HG03575 (cell line): ENCODE data around the gene CD151.

Experiments used
- ATAC-seq: cut with Tn5 transposase; IDR thresholded peaks from one replicate; pipeline ENCODE4 v1.9.1; 2021; ENCODE audit not compliant: unreplicated experiment, insufficient number of reproducible peaks, low FRiP score; ENCODE audit errors: extremely low read depth

Gene CD151

DNA sequence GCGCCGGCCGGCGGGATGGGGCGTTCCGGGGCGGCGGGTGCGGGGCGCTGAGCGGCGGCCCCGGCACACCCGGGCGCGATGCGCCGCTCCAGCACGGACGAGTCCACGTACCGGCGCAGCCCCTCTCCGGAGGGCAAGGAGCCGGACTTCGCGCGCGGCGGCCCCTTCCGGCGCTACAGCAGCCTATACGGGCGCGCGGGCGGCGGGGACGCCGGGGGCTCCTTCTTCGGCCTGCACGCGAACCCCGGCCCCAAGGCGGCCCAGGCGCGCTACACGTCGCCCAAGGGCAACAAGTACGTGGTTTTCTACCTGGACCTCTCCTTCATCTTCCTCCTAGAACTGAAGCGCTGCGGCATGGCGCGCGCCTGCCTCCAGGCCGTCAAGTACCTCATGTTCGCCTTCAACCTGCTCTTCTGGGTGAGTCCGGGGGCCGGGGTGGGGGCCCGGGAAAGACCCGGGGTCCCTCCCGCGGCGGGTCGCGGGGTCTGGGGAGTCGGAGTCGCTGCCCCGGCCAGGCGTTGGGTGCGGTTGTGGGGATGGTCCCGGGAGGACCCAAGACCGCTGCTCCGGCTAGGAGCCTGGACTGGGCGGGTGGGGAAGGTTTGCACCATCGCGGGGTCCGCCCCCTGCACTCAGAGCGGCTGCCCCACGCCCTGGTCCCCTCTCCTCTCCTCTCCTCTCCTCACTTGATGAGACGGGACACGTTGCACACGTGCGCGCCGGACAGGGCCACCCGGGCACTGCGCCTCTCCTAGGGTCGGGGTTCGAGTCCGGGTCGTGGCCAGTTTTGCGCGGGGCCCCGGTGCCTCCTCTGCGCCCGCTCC is 17.4 kb downstream of the CD151 start:
- no peak for ATAC-seq

DNA sequence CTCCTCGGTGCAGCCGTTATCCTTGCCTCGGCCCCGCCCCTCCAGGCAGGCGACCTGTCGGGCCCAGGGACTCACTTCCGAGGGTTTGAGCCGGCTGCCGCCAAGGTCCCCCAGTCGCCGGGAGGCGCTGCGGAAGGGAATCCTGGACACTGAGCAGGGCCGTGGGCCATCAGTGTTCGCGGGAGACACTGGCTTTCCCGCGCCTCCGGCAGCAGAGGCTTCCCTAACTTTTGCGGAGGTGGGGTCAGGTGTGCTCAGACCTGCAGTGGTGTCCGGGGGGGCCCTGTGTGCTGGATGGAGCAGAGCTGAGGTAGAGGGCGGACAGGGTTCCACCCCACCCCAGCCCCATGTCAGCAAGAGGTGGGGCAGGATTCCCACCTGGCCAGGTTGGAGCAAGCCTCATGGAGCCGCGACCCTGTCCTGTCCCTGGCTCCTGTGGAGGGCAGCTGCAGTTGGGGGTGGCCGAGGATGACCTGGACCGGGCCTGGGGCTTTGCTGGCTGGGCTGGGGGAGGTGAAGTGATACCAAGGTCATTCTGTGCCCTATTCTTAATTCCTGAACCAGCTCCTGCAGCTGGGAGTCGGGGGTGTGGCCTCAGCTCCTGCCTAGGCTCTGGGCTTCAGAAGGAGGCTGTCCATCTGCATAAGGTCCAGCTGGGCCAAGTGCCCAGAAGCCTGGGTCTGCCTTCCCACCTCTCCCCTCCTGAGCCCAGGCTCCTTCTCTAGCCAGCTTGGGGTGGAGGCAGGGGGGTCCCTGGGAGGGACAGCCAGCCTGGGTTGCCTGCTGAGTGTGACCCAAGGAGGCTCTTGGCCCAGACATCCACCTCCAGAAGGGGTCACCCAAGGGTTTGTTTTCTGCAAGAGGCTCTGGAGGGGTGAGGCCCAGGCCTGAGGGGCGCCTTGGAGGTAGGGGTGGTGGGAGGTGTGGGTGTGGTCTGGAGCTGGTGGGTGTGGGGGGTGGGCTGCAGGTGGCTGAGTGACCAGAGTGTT is 18.3 kb downstream of the CD151 start:
- no peak for ATAC-seq

DNA sequence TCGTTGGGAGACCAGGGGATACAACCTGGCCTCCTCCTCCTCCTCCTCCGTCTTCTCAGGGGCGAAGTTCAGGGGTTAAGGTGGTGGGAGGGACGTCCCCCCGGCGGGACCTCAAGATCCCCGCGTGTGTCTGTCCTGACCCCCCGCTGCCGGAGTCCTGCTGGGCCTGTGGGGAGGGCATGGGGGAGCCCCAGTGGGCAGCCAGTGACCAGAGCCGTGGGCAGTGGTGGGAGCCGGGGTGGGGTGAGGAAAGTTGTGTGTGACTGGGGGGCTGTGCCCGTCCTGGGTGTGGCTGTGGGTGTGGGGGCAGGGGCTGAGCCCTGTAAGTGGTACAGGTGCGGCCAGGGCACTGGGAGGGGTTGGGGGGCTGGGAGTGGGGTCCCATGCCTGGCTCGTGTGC is 20.0 kb downstream of the CD151 start:
- no peak for ATAC-seq

DNA sequence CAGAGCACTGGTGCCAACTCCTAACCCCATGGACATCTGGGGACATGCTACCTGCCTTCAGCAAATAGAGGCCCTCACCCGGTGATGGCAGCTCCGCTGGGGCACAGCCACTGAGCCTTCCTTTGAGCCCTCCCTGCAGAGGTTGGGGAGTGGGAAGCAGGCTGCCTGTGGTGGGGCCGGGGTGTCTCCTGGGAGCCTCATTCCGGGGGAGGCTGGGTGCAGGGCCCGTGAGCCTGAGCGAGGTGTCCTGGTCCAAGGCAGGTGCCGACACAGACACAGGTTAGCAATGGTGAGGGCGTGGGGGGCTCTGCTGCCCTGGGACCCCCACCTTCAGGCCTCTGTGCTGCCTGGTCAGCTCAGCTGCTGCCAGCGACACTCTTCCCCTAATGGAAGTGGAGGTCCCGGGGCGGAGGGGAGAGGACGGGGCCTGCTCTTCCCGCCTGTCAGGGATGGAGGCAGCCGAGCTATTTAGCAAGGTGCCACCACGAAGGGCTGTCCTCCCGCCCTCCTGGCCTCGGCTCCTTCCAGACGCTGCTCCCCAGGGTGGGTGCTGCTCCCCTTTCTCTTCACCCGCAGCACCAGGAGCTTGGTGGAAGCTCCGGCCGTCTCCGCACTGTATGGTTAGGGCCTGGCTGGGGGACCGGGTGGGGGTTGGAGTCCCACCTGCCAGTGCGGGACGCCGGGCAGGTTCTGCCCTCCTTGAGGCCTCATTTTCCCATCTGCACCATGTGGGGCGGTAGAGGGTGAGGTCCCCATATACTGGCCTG is 21.1 kb downstream of the CD151 start:
- ATAC-seq = no peak

DNA sequence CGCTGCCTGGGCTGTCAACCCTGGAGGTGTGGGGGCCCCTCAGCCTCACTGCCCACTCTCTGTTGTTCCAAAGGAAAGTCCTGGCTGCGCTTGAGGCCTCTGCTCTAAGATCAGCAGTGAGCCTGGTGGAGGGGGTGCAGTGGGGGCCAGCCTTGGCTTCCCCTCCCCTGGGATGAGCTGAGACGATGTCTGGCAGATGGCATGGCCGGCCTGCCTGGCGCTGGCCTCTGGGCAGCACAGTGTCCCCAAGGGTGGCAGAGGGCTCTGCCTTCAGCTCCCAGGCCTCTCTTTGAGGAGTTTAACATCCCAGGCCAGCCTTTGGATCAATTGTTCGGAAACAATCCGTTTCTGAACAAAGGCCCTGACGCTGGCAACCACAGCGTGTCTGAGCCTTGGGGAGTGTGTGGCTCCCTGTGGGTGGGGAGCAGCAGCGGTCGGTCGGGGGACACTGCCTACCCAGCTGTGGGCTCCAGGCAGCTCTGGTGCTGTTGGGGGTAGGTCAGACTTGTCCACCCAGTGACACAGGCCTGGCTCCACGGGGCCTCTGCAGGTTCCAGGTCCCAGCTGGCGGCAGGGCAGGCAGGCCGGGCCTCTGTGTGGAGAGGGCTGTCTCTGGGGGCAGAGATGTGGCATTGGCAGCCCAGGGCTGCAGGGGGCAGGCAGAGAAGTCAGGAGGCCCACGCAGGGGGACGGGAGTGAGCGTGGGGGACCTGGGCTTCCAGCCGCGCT is 22.0 kb downstream of the CD151 start:
- no peak for ATAC-seq

DNA sequence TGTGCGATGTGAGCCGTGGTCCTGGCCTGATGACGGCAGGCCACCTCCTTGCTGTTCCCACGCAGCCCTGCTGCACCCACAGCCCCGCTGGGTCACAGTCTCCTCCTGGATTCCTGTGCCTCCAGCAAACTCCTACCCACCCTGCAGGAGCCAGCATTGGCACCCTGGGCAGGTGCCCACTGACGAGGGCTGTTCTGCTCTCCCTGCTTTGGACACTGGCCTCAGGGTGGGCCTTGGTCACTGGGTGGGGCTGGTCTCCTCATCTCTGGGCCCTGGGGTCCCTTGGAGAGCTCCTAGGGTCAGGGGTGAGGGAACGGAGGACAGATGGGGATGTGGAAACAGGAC is 22.6 kb downstream of the CD151 start:
- no peak for ATAC-seq

- no peak for ATAC-seq
Observed at GRCh38 chr11:855796-856195, 23.0 kb downstream of the CD151 start.

DNA sequence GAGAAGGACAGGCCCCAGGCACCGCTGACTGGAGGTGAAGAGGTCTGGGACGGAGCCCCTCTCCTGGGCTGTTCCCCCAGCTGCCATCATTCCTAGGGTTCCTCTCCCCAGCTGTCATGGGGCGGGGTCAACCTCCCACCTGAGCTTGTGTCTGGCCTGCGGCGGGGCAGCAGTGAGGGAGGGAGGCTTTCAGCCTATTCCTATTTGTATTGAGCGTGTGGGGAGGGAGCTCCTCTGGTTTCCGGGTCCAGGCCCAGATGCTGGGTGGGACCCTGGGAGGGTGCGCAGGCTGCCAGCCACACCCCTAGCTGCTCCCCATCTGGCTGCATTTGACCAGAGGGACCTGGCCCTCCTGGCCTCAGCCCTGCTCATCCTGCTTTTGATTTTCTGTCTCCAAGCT is 23.6 kb downstream of the CD151 start:
- ATAC-seq = no peak

DNA sequence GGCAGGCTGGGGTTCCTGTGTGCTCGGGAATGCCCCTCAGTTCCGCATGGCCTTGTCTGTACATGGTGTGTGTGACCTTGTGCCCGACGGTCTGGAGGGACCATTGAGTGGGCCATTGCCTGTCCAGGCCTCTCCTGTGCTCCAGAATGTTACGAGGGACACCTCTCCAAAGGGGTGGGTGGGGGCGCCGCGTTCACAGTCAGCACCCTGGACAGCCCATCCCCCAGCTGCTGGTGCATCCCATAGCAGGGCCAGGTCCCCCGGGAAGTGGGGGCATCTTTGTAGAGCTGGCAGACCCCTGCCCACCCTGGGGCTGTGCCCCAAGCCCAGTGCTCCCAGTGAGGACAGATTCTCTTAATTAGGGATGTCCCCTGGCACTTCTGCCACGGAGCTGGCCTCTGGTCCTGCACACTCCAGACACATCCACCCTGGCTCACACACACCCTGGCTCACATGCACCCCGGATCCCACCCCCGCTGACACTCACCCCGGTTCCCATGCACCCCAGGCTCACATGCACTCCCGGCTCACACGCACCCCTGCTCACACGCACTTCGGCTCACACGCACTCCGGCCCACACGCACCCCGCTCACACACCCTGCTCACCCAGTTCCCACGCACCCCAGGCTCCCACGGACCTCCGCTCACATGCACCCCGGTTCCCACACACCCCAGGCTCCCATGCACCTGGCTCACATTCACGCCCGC is 25.5 kb downstream of the CD151 start:
- no peak for ATAC-seq

DNA sequence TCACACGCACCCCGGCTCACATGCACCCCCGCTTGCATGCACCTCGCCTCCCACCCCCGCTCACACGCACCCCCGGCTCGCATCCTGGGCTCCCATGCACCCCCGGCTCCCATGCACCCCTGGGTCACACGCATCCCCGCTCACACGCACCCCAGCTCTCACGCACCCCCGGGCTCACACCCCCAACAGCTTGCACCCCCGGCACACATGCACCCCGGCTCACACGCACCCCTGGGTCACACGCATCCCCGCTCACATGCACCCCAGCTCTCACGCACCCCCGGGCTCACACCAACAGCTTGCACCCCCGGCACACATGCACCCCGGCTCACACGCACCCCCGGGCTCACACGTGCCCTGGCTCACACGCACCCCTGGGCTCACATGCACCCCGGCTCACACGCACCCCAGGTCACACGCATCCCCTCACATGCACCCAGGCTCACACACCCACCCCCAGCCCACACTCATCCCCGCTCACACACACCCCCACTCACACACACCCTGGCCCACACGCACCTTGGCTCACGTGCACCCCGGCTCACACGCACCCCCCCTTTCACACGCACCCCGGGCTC is 26.1 kb downstream of the CD151 start:
- no peak for ATAC-seq

- no peak for ATAC-seq
Observed at GRCh38 chr11:859394-860131, 26.8 kb downstream of the CD151 start.

GRCh38 chr11:860234-861104 is 27.7 kb downstream of the CD151 start:
- no peak for ATAC-seq

DNA sequence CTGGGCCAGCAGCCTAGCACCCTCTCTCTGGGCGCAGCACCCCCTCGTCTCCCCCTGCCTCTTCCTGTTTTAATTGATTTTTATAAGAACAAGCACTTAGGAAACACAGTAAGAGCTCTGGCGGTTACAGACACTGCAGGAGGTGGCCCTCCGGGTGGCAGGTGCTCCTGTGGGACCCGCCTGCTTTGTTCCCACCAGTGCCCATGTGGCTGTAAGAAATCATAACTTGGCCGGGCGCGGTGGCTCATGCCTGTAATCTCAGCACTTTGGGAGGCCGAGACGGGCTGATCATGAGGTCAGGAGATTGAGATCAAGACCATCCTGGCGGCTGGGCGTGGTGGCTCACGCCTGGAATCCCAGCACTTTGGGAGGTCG is 28.3 kb downstream of the CD151 start:
- ATAC-seq = no peak

DNA sequence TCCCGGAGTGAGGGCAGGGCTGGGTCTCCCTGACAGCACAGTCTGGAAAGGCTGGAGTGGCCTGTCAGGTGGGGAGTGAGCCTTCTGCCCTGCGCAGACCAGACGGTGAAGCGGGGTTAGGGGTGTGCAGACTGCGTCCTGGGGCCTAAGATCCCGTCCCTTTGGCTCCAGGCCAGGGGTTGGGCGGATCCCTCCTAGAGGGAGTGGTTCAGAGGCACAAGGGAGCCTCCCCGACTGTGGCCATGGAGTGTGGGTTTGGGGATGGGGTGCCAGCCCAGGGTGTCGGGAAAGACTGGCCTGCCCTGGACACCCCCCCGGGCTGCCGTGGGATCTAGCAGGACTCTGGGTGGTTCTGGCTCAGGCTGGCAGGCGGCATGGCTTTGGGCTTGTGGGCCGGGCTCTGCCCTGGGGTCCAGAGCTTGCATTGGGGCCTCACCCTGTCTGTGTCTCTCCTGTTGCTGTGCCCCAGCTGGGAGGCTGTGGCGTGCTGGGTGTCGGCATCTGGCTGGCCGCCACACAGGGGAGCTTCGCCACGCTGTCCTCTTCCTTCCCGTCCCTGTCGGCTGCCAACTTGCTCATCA is 29.4 kb downstream of the CD151 start:
- no peak for ATAC-seq

DNA sequence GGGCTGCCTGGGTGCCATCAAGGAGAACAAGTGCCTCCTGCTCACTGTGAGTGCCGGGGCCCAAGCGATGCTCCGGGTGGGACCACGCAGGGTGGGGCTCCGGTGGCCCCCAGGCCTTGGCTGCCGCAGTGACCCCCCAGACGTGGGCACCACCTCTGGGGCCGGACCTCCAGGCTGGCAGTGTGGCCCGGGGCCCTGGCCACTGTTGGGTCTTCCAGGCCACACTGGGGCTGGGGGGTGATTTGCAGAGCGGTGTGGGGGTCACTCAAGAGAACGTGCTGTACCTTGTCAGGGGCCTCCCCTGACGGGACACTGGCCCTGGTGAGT is 29.9 kb downstream of the CD151 start:
- ATAC-seq = no peak
